Kidney capillary endothelial cell (primary cell): Measurements from ENCODE around the gene TM2D1.
"Not testable (repeated sequence)": the region's sequence is repeated elsewhere in the genome, so short reads cannot be mapped to it uniquely, and the experiment has no call there.

Experiments used
- DNase-seq: peaks from one replicate; pipeline ENCODE4 v3.0.0-alpha.2; 2018; ENCODE audit warnings: low spot score

TM2D1 gene

GRCh38 chr1:61724813-61725694 is at the start of gene TM2D1:
Gene TM2D1, minus strand, starts transcription at chr1:61725141. Its CDS starts 21 bp downstream, at chr1:61725120.
- DNase-seq = peak; percentile 85

DNA sequence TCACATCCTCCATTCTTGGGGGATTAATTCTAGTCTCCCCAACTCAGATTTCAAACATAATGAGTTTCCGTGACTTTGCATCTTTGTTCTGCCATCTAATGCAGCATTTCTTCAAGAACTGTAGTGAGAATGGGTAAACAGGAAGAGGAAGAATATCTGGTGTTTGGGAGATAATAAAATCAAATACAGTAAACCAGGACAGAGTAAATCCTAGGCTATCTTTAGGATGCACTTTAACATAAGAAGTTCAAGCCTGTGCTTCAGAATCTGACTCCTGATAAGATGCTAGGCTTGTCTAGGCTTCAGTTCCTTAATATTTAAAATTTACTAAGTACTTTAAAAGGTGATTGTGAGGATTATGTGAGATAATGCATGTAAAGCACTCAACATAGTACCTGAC is 45.2 kb upstream of the TM2D1 start:
- no peak for DNase-seq

DNA sequence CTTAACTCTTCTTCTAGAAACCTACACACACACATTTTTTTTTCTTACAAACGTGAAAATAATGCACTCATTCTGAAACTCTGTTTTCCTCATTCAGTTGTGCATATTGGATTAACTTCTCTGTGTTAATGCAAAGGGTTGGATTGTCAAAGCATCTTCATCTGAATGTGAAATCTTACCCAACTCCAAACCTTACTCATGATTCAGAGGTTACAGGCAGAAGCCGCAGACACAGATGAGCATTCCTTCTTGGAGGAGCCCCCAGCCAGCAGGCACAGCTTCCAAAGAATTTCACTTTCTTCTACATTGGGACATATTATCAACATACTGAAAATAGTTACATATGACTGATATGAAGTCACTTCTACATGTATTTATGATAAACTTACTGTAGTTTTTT is 33.0 kb upstream of the TM2D1 start:
- DNase-seq = no peak

GRCh38 chr1:61756773-61757172 is 31.8 kb upstream of the TM2D1 start:
- DNase-seq = no peak

DNA sequence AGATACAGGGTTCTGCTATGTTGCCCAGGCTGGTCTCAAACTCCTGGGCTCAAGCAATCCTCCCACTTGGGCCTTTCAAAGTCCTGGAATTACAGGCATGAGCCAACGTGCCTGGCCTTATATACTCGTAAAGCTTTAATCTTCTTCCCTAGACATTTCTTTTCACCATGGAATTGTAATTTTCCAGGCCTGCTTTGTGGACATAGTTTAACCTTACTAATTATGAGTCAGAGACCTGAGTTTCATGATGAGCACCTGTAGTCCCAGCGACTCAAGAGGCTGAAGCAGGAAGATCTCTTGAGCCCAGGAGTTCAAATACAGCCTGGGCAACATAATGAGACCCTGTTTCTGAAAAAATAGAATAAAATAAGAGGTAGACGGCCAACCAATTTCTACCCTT is 29.6 kb upstream of the TM2D1 start:
- no peak for DNase-seq

GRCh38 chr1:61753998-61754508 is 29.1 kb upstream of the TM2D1 start:
- no peak for DNase-seq

GRCh38 chr1:61752921-61753389 is 28.0 kb upstream of the TM2D1 start:
- no peak for DNase-seq

DNA sequence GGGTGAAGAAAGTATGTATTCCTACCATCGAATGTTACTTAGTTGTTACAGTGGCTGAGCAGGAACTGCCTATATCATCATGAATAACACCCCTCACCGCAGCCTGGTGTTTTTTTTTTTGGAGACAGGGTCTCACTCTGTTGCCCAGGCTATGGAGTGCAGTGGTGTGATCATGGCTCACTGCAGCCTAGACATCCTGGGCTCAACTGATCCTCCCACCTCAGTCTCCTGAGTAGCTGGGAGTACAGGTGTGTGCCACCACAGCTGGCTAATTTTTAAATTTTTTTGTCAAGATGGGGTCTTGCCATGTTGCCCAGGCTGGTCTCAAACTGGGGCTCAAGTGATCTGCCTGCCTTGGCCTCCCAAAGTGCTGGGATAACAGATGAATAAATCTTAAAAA is 24.6 kb upstream of the TM2D1 start:
- no peak for DNase-seq

- DNase-seq = no peak
These were observed 23.6 kb upstream of the TM2D1 start for GRCh38 chr1:61748566-61748965.

DNA sequence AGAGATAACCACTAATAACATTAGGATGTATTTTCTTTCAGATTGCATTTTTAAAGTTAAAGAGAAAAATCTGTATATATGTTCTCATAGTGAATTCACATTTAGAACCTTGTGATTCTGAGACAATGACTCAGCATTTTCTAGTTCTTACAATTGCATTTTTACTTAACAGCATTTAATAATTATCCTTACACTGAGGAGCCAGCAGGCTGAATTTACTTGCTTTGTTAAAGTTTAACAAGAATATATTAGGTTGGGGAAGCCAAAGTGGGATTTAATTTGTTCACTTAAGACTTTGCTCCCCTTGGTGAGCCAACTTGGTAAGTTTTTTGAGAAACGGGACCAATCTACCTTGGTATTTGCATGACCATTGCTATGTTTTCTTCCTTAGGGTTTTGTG is 21.9 kb upstream of the TM2D1 start:
- no peak for DNase-seq

GRCh38 chr1:61743716-61744580 is 19.0 kb upstream of the TM2D1 start:
- DNase-seq = no peak

- no peak for DNase-seq
These were observed 18.4 kb upstream of the TM2D1 start for GRCh38 chr1:61743431-61743705.

GRCh38 chr1:61742620-61743430 is 17.9 kb upstream of the TM2D1 start:
- DNase-seq = no peak

DNA sequence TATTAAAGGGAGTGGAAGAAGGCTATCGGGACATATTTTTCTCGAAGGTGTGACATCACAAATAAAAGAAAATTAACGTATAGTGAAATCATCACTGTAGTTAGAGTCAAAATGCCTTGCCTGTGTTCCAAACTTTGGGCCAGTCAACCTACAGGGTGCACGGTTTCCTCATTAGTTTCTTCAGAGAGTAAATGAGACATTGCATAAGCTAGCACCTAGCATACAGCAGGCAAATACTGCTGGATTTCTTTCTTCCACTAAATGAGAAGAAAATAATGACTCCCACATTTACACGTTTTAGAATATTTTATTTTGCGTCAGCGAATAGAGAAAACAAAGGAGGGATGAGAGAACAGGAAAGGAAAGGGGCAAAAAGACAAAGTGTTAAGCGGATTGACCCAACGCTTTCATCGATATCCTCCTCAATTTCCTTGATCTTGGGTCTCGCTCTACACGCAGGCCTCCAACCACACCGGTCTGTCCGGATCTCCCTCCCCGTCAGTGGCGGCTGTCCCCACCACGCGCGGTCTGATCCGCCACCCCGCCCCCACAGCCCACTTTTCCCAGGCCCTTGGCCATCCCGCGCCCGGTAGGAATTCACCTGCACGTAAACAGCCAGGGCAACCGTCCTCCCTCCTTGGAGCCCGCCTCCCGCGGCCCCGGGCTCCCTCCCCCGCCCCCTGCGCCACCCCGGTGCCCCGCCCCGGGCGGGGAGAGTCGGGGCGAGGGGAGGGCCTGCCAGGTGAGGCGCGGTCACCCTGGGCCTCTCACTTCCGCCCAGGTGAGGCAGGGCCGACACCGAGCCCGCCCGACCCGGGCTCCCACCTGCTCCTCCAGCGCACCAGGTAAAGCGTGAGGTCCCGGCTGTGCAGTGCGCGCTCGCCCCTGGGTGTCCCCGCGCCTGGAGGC is 17.0 kb upstream of the TM2D1 start, which contains the start of gene PATJ:
TSS of gene PATJ (plus strand) at position 770 of the 909 bp plus-strand sequence. CDS start 20,413 bp downstream, outside the sequence.
- DNase-seq = no peak

DNA sequence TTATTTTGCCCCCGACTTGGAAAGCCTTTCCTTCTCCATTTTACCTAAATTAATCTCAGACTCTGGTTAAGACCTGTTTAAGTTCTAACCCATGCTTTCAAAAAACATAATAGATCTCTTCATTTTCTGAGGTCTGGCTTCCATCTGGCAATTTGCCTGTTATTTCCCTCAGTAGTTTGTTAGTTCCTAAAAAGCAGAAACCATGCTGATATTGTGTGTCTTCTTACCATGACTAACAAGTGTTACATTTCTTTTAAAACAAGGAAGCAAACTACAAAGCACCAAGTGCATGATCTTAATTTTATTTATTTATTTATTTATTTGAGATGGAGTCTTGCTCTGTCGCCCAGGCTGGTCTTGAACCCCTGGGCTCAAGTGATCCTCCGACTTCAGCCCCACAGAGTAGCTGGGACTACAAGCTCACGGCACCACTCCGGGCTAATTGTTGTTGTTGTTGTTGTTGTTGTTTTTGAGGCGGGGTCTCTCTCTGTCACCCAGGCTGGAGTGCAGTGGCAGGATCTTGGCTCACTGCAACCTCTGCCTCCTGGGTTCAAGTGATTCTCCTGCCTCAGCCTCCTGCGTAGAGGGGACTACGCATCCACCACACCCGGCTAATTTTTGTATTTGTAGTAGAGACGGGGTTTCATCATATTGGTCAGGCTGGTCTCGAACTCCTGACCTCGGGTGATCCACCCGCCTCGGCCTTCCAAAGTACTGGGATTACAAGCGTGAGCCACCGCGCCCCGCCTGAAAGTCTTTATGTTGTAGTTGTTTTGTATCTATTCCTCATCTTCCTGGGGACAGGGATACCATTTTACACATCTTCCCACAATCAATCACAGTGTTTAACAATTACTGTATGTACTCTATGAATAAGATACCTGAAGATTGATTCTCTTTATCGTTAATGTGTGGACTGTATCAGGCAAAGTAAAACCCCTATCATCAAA is 16.1 kb upstream of the TM2D1 start:
- no peak for DNase-seq

DNA sequence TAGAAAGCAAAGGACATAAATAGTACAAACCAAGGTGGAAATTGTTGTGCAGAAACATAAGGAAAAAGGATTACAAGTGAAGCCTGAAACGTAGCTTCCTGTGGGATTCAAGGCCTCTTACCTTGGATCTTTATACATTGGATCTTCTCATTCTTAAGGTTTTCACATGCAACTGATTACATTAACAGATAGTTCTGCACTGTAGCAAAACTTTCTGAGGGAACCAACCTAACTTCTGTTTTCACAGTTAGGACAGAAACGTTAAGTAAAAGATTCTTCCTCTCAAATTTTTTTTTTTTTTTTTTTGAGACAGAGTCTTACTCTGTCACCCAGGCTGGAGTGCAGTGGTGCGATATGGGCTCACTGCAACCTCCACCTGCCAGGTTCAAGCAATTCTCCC is 7.8 kb upstream of the TM2D1 start:
- no peak for DNase-seq

DNA sequence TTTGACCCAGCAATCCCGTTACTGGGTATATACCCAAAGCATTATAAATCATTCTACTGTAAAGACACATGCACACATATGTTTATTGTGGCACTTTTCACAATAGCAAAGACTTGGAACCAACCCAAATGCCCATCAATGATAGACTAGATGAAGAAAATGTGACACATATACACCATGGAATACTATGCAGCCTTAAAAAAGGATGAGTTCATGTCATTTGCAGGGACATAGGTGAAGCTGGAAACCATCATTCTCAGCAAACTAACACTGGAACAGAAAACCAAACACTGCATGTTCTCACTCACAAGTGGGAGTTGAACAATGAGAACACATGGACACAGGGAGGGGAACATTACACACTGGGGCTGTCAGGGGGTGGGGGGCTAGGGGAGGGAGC is 5.7 kb upstream of the TM2D1 start:
- not testable (repeated sequence) for DNase-seq

- DNase-seq = no peak
These were observed 2.6 kb upstream of the TM2D1 start for GRCh38 chr1:61727544-61727943.

DNA sequence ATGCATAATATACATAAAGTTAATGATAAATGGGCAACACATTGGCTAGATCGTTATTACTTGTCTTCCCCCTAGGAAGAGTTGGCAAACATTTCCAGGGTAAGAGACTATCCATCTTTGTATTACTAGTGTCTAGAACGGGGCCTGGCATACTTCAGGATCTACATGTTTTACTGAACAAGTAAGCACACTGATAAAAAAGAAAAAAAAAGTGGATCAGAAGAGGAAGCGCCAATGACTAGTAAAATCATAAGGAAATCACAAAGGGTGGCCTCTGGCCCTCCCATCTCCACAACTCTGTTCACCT is 482 bp downstream of the TM2D1 start:
- DNase-seq = no peak
